DMS 273 (cell line): ENCODE results near the gene SLCO4A1.

Source experiments
- DNase-seq: peaks from one replicate; lab custom pipeline; 2025; ENCODE audit not compliant: unreplicated experiment; lab: John Stamatoyannopoulos, UW

The SLCO4A1 gene

GRCh38 chr20:62699296-62699695, 57.0 kb downstream of the SLCO4A1 start:
- no peak for DNase-seq

GRCh38 chr20:62699741-62700140, 57.4 kb downstream of the SLCO4A1 start:
- DNase-seq: no peak

GRCh38 chr20:62700261-62700930, 58.1 kb downstream of the SLCO4A1 start:
- DNase-seq: peak; percentile 46

GRCh38 chr20:62701161-62702012, 59.1 kb downstream of the SLCO4A1 start:
- DNase-seq: no peak

GRCh38 chr20:62702013-62702300, 59.7 kb downstream of the SLCO4A1 start:
- DNase-seq: no peak

GRCh38 chr20:62702895-62703852, 60.9 kb downstream of the SLCO4A1 start:
- DNase-seq: peak; percentile 90

- DNase-seq: no peak
Observed at GRCh38 chr20:62703853-62704228, 61.5 kb downstream of the SLCO4A1 start.

- DNase-seq: peak; percentile 98
Observed at GRCh38 chr20:62704341-62704948, 62.1 kb downstream of the SLCO4A1 start.

GRCh38 chr20:62705627-62706026, 63.3 kb downstream of the SLCO4A1 start:
- DNase-seq: no peak

GRCh38 chr20:62706344-62706743, 64.0 kb downstream of the SLCO4A1 start:
- DNase-seq: no peak

GRCh38 chr20:62706857-62707256, 64.6 kb downstream of the SLCO4A1 start:
- no peak for DNase-seq

GRCh38 chr20:62707276-62707920, 65.1 kb downstream of the SLCO4A1 start:
- DNase-seq: no peak

- peak; percentile 88 for DNase-seq
Observed at GRCh38 chr20:62707921-62708521, 65.7 kb downstream of the SLCO4A1 start.

- DNase-seq: peak; percentile 63
Observed at GRCh38 chr20:62708591-62709536, 66.6 kb downstream of the SLCO4A1 start, which contains the start of gene NTSR1. NTSR1 (plus strand) TSS chr20:62708836; CDS start chr20:62709208, 372 bp downstream.

GRCh38 chr20:62709537-62709905, 67.2 kb downstream of the SLCO4A1 start:
- DNase-seq: peak; percentile 73

GRCh38 chr20:62710221-62710885, 68.0 kb downstream of the SLCO4A1 start:
- DNase-seq: no peak

- peak; percentile 50 for DNase-seq
Observed at GRCh38 chr20:62710886-62711702, 68.8 kb downstream of the SLCO4A1 start.

GRCh38 chr20:62711703-62712101, 69.4 kb downstream of the SLCO4A1 start:
- DNase-seq: no peak
